ENCODE results near the gene LAMC1.
A peak's percentile ranks its signal among the peaks of the same experiment; 100 is the strongest.
"Not testable (repeated sequence)": the region's sequence is repeated elsewhere in the genome, so short reads cannot be mapped to it uniquely, and the experiment has no call there.

Gene LAMC1

DNA sequence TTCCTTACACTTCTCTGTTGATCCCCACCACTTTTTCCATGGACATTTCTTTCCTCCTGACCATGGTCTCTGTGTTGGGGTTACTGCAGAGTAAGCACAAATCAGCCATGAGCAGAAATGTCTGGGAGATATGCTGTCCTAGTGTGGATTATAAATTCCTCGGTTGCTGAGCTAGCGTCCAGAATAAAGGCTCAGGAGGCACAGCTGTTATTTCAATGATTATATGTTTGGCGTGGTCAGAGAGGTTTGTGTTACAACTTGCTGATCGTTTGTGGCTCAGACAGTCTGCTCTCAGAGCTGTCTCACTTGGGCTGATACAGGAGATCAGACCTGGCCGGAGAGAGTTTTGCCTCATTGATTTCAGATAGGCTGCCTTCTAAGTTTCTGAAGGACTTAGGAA lies 125.4 kb downstream of the LAMC1 start:
- DNase-seq (ENCODE audit: low read depth in 2 of 2), result no peak

- DNase-seq (ENCODE audit: low read depth in 2 of 2), result no peak
These were observed 126.1 kb downstream of the LAMC1 start for GRCh38 chr1:183149273-183149672.

DNA sequence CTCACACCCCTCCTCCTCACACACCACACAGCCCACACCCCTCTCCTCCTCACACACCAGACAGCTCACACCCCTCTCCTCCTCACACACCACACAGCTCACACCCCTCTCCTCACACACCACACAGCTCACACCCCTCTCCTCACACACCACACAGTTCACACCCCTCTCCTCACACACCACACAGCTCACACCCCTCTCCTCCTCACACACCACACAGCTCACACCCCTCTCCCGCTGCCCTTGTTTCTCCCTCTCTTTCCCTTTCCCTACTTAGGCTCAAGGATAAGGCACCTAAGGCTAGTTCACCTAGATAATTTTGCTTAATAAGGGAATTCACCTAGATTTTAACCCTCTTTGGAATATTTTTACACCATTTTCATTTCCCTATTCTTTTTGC lies 126.8 kb downstream of the LAMC1 start:
- DNase-seq (ENCODE audit: low read depth in 2 of 2), result not testable (repeated sequence)

GRCh38 chr1:183150445-183150844 lies 127.2 kb downstream of the LAMC1 start:
- no peak for DNase-seq (ENCODE audit: low read depth in 2 of 2)

- DNase-seq (ENCODE audit: low read depth in 2 of 2), result no peak
These were observed 129.0 kb downstream of the LAMC1 start for GRCh38 chr1:183152180-183152579.

DNA sequence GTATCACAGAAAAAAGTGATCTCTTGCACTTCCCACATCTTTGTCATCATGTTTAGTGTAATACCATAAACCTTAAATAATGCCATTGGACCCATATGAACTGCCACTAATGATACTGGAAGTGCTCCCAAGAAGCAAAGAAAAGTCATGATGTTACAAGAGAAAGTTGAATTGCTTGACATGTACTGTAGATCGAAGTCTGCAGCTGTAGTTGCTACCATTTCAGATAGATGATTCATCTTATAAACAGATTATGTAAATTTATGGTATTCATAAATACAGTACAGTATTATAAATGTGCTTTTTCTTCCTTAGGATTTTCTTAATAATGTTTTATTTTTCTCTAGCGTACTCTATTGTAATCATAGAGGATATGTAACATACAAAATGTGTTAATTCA lies 132.7 kb downstream of the LAMC1 start:
- DNase-seq (ENCODE audit: low read depth in 2 of 2), result no peak

- DNase-seq (ENCODE audit: low read depth in 2 of 2), result no peak
These were observed 136.7 kb downstream of the LAMC1 start for GRCh38 chr1:183159960-183160359.

- no peak for DNase-seq (ENCODE audit: low read depth in 2 of 2)
These were observed 138.2 kb downstream of the LAMC1 start for GRCh38 chr1:183161391-183161790.

DNA sequence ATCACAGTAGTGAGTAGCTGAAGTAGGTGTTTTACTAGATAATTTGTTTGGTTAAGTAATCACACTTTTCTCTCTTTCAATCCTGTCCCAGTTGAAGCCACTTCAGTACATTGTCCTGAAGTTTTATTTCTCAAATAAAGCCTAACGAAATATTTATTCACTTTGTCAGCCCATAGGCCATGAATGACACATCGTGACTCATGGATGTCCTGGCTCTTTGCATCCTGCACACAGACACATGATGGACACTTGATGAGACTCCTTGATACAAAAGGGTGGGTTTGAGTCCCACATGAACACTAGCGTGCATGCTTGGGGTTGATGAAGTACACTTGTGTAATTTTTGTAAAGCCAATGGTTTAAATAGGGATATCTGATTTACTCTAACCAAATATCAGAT lies 140.1 kb downstream of the LAMC1 start:
- DNase-seq (ENCODE audit: low read depth in 2 of 2), result no peak

GRCh38 chr1:183164340-183164739 lies 141.1 kb downstream of the LAMC1 start:
- no peak for DNase-seq (ENCODE audit: low read depth in 2 of 2)

GRCh38 chr1:183164963-183165362 lies 141.7 kb downstream of the LAMC1 start:
- DNase-seq (ENCODE audit: low read depth in 2 of 2), result no peak

DNA sequence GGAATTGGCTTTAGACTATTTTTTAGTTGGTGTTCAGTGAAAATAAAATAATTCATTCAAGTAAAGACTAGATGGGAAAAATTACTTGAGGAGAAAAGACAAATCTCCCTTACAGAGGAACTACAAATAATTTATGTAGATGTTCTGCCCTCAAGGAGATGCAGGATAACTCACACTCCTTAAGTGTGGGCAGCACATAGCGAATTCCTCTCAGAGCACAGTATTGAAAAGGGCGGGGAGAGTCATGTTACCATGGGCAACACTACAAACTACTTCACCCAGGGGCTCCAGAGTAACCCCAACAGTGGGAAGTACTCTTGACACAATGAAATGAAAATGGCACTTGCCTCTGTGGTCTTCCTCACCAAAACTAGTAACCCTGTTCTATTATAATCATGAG lies 142.2 kb downstream of the LAMC1 start:
- DNase-seq (ENCODE audit: low read depth in 2 of 2), result no peak

- DNase-seq (ENCODE audit: low read depth in 2 of 2), result no peak
These were observed 143.2 kb downstream of the LAMC1 start for GRCh38 chr1:183166454-183166853.

- no peak for DNase-seq (ENCODE audit: low read depth in 2 of 2)
These were observed 144.5 kb downstream of the LAMC1 start for GRCh38 chr1:183167676-183168075.

DNA sequence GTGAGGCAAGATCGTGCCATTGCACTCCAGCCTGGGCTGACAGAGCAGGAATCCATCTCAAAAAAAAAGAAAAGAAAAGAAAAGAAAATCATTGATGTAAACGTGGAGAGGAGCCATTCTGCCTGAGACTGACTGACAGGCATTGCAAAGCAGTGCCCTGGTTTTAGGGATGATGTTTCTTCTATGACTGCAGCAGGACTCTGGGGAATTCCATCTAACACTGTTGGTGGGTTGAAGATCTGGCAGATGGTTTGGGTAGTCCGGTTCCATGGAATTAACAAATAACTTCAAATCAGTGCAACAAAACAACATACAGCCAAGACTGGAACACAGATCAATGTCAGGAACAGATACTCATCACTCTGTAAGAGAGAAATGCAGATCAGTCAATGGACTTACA lies 145.1 kb downstream of the LAMC1 start:
- no peak for DNase-seq (ENCODE audit: low read depth in 2 of 2)

- DNase-seq (ENCODE audit: low read depth in 2 of 2), result no peak
These were observed 150.6 kb downstream of the LAMC1 start for GRCh38 chr1:183173828-183174227.

GRCh38 chr1:183175631-183176030 lies 152.4 kb downstream of the LAMC1 start:
- no peak for DNase-seq (ENCODE audit: low read depth in 2 of 2)

DNA sequence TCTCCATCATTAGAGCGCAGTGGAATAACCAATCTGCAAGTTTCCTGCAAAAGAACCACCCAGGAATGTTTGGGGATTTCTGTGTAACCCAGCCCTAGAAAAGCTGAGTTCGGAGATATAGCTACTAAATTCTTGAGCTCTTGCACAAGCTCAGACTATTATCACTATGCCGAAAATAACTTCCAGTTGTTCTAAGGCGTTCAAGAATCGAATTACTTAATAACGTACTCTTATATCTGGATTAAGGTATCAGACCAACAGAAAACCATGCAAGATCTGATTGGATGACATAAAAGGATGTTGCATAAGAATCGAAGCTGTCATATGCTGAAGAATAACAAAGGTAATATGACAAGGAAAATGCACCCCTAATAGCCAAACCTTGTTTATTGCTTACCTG lies 155.3 kb downstream of the LAMC1 start:
- no peak for DNase-seq (ENCODE audit: low read depth in 2 of 2)

GRCh38 chr1:183179033-183179432 lies 155.8 kb downstream of the LAMC1 start:
- no peak for DNase-seq (ENCODE audit: low read depth in 2 of 2)

GRCh38 chr1:183180218-183180617 lies 157.0 kb downstream of the LAMC1 start:
- no peak for DNase-seq (ENCODE audit: low read depth in 2 of 2)

- no peak for DNase-seq (ENCODE audit: low read depth in 2 of 2)
These were observed 157.4 kb downstream of the LAMC1 start for GRCh38 chr1:183180634-183181056.

GRCh38 chr1:183185941-183186490 lies 162.8 kb downstream of the LAMC1 start, which contains the start of gene LAMC2:
Gene LAMC2, plus strand, starts transcription at chr1:183186264. Its CDS starts 89 bp downstream, at chr1:183186353.
- peak in 1 of 2 experiments; percentile 6 for DNase-seq (ENCODE audit: low read depth in 2 of 2)

GRCh38 chr1:183186841-183187240 lies 163.6 kb downstream of the LAMC1 start:
- DNase-seq (ENCODE audit: low read depth in 2 of 2), result no peak

GRCh38 chr1:183188240-183188639 lies 165.0 kb downstream of the LAMC1 start:
- DNase-seq (ENCODE audit: low read depth in 2 of 2), result no peak

Data from stimulated activated CD4-positive, alpha-beta T cell treated with anti-CD3 and anti-CD28 coated beads, Interleukin-12 subunit alpha, Interleukin-12 subunit beta, amount 100 ng/mL, for 24 hours (primary cell).